Chondrocyte (in vitro differentiated cells): ENCODE results near the gene OR10G4. TPM values are rescaled to one million over a fixed set of nuclear protein-coding genes. Genes with fewer than 3 reads are reported as not detected.

Experiments
- DNase-seq: peaks from one replicate; pipeline ENCODE4 v3.0.0; 2021; ENCODE audit warnings: mixed read lengths, low spot score
- H3K27ac Mint-ChIP-seq: one replicate; pipeline ENCODE4 v1.8.0; 2021; ENCODE audit warnings: mild to moderate bottlenecking, moderate library complexity, mixed read lengths; ENCODE audit not compliant: unreplicated experiment
- H3K27me3 Mint-ChIP-seq: 2 replicates; pipeline ENCODE4 v1.8.0; 2021; ENCODE audit warnings: low read depth, mixed read lengths
- H3K36me3 Mint-ChIP-seq: 2 replicates; pipeline ENCODE4 v1.8.0; 2021; ENCODE audit warnings: low read depth, mixed read lengths
- H3K4me1 Mint-ChIP-seq: 2 replicates; pipeline ENCODE4 v1.8.0; 2021; ENCODE audit warnings: low read depth, mild to moderate bottlenecking, mixed read lengths
- H3K4me3 Mint-ChIP-seq: one replicate; pipeline ENCODE4 v1.8.0; 2021; ENCODE audit warnings: mild to moderate bottlenecking, moderate library complexity, mixed read lengths; ENCODE audit not compliant: unreplicated experiment
- H3K9me3 Mint-ChIP-seq: 2 replicates; pipeline ENCODE4 v1.8.0; 2021; ENCODE audit warnings: low read depth, mixed read lengths
- long read RNA-seq: library from polyadenylated mRNA; stranded (forward); transcript quantifications from one replicate; pipeline ENCODE4 v2.0.0, GENCODE V29; 2021
- total RNA-seq: library from RNA; stranded (reverse); gene quantifications from 3 replicates; pipeline ENCODE4 v1.2.1, GENCODE V29; 2021
- TF ChIP-seq, protein P1 (sequence below): fragments of 200-600 bp; sonication (generic); IDR thresholded peaks from 2 replicates; pipeline ENCODE4 v1.5.0; 2021; ENCODE audit warnings: antibody characterized with exemption, mild to moderate bottlenecking, moderate library complexity

The OR10G4 gene, protein sequence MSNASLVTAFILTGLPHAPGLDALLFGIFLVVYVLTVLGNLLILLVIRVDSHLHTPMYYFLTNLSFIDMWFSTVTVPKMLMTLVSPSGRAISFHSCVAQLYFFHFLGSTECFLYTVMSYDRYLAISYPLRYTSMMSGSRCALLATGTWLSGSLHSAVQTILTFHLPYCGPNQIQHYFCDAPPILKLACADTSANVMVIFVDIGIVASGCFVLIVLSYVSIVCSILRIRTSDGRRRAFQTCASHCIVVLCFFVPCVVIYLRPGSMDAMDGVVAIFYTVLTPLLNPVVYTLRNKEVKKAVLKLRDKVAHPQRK
- not detected in 3 replicates for total RNA-seq
- long read RNA-seq: 0 reads

- Mint-ChIP-seq H3K27me3 (peaks cover 12% of the 10 kb centered on the region), H3K4me3 (no peak within 1 kb of the TSS), H3K27ac (no peak within 1 kb of the TSS), H3K9me3 (no peaks in the 10 kb centered on the region), H3K36me3 (no peaks in the 10 kb centered on the region), H3K4me1 (no peaks in the 10 kb centered on the region)
- no peak for DNase-seq
- TF ChIP-seq, protein P1, sequence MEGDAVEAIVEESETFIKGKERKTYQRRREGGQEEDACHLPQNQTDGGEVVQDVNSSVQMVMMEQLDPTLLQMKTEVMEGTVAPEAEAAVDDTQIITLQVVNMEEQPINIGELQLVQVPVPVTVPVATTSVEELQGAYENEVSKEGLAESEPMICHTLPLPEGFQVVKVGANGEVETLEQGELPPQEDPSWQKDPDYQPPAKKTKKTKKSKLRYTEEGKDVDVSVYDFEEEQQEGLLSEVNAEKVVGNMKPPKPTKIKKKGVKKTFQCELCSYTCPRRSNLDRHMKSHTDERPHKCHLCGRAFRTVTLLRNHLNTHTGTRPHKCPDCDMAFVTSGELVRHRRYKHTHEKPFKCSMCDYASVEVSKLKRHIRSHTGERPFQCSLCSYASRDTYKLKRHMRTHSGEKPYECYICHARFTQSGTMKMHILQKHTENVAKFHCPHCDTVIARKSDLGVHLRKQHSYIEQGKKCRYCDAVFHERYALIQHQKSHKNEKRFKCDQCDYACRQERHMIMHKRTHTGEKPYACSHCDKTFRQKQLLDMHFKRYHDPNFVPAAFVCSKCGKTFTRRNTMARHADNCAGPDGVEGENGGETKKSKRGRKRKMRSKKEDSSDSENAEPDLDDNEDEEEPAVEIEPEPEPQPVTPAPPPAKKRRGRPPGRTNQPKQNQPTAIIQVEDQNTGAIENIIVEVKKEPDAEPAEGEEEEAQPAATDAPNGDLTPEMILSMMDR: no peak
Measured at GRCh38 chr11:124012697-124013096, at the start of gene OR10G4. Gene OR10G4, plus strand, starts transcription at chr11:124012997. Its CDS starts 2,578 bp downstream, at chr11:124015575.

DNA sequence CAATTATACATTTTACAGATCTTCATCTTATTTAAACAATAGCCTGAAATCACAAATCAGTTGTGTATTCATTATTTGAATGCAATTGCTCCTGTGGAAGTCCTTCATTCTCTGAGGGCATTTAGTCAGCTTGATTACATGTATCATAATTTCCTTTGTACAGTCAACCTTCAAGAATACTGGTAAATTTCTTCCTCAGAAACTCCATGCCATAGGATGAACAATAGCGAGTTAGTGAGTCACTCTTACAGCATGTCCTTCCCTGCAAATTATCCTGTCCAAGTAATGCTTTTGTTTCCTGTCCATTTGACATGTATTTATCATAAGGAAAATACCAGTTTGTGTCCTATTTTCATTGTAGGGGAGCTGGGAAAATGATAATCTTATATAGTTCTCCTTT is 39.0 kb upstream of the OR10G4 start:
- Mint-ChIP-seq H3K4me1 (no peaks in the 10 kb centered on the region), H3K36me3 (no peaks in the 10 kb centered on the region), H3K27me3 (peaks cover 3% of the 10 kb centered on the region)

GRCh38 chr11:123976770-123977560 is 35.8 kb upstream of the OR10G4 start:
- TF ChIP-seq, protein P1: no peak
- no peak for DNase-seq
- no peak overlapping the region for H3K4me3 Mint-ChIP-seq
- no peaks in the 10 kb centered on the region for H3K36me3 Mint-ChIP-seq
- H3K27me3 Mint-ChIP-seq: no peaks in the 10 kb centered on the region
- peaks cover 4% of the 10 kb centered on the region for H3K9me3 Mint-ChIP-seq
- no peak overlapping the region for H3K27ac Mint-ChIP-seq
- H3K4me1 Mint-ChIP-seq: no peaks in the 10 kb centered on the region

More for the DNA sequence above, 39.0 kb upstream of the OR10G4 start:
- Mint-ChIP-seq H3K9me3 (peaks cover 3% of the 10 kb centered on the region), H3K4me3 (no peak overlapping the region), H3K27ac (no peak overlapping the region)
- TF ChIP-seq, protein P1: no peak
- DNase-seq: no peak

- Mint-ChIP-seq H3K9me3 (peaks cover 13% of the 10 kb centered on the region), H3K27ac (no peak within 1 kb of the TSS), H3K4me3 (no peak within 1 kb of the TSS), H3K4me1 (no peaks in the 10 kb centered on the region), H3K27me3 (no peaks in the 10 kb centered on the region), H3K36me3 (no peaks in the 10 kb centered on the region)
- no peak for DNase-seq
- TF ChIP-seq, protein P1: no peak
Measured at GRCh38 chr11:123977731-123978347, 35.0 kb upstream of the OR10G4 start, which contains the start of gene OR10S1. Gene OR10S1, minus strand, starts transcription at chr11:123977781. Its CDS starts 117 bp downstream, at chr11:123977664.

- Mint-ChIP-seq H3K9me3 (peaks cover 19% of the 10 kb centered on the region), H3K4me1 (no peaks in the 10 kb centered on the region), H3K27me3 (no peaks in the 10 kb centered on the region), H3K36me3 (no peaks in the 10 kb centered on the region), H3K27ac (no peak overlapping the region), H3K4me3 (no peak overlapping the region)
- DNase-seq: peak; percentile 79
- TF ChIP-seq, protein P1: no peak
Measured at GRCh38 chr11:123979311-123979710, 33.5 kb upstream of the OR10G4 start.
